DOHH2 (cell line): ENCODE results near the gene HELZ.

Experiments used
- H3F3A ChIP-seq: fragments of 200-600 bp; sonication (generic), shearing (Covaris generic); 2 replicates; pipeline ENCODE4 v1.6.0; 2016; ENCODE audit warnings: antibody characterized with exemption, mild to moderate bottlenecking; ENCODE audit not compliant: control insufficient read depth, insufficient read depth
- H3K27ac ChIP-seq: fragments of 200-600 bp; sonication (generic); 2 replicates; pipeline ENCODE4 v1.5.1; 2014; ENCODE audit warnings: low read depth, mild to moderate bottlenecking, low read length, moderate library complexity
- H3K27me3 ChIP-seq: fragments of 200-600 bp; sonication (generic); 2 replicates; pipeline ENCODE4 v1.6.1; 2014; ENCODE audit warnings: mild to moderate bottlenecking, low read length, mixed read lengths; ENCODE audit not compliant: control insufficient read depth
- H3K36me3 ChIP-seq: fragments of 200-600 bp; sonication (generic); 2 replicates; pipeline ENCODE4 v1.6.1; 2014; ENCODE audit warnings: mild to moderate bottlenecking, low read length, moderate library complexity, mixed read lengths; ENCODE audit not compliant: control insufficient read depth
- H3K4me1 ChIP-seq: fragments of 200-600 bp; sonication (generic); 2 replicates; pipeline ENCODE4 v1.6.1; 2014; ENCODE audit warnings: mild to moderate bottlenecking, low read length, mixed read lengths; ENCODE audit not compliant: control insufficient read depth
- H3K4me2 ChIP-seq: fragments of 200-600 bp; sonication (generic); 2 replicates; pipeline ENCODE4 v1.6.0; 2014; ENCODE audit warnings: mild to moderate bottlenecking, low read length, moderate library complexity
- H3K4me3 ChIP-seq: fragments of 200-600 bp; sonication (generic); 2 replicates; pipeline ENCODE4 v1.5.1; 2014; ENCODE audit warnings: mild to moderate bottlenecking, low read length, mixed read lengths
- H3K79me2 ChIP-seq: fragments of 200-600 bp; sonication (generic); 2 replicates; pipeline ENCODE4 v1.6.1; 2014; ENCODE audit warnings: mild to moderate bottlenecking, low read length, mixed read lengths; ENCODE audit not compliant: control insufficient read depth
- H3K9me2 ChIP-seq: fragments of 200-600 bp; sonication (generic); replicated peaks from 2 replicates; pipeline ENCODE4 v1.6.1; 2014; ENCODE audit warnings: mild to moderate bottlenecking, low read length, mixed read lengths; ENCODE audit not compliant: control insufficient read depth
- H3K9me3 ChIP-seq: fragments of 200-600 bp; sonication (generic); 2 replicates; pipeline ENCODE4 v1.6.1; 2014; ENCODE audit warnings: antibody characterized with exemption, low read length, mixed read lengths; ENCODE audit not compliant: control insufficient read depth, insufficient read depth
- H4K20me1 ChIP-seq: fragments of 200-600 bp; sonication (generic); 2 replicates; pipeline ENCODE4 v1.6.0; 2014; ENCODE audit warnings: low read depth, mild to moderate bottlenecking, antibody characterized with exemption, low read length, moderate library complexity; ENCODE audit not compliant: control insufficient read depth, insufficient read depth
- CTCF ChIP-seq: fragments of 200-600 bp; sonication (generic); IDR thresholded peaks from one replicate; pipeline ENCODE4 v1.5.1; 2014; ENCODE audit warnings: antibody characterized with exemption, mild to moderate bottlenecking, low read depth, low read length; ENCODE audit not compliant: poor library complexity, severe bottlenecking
- EZH2phosphoT487 ChIP-seq: fragments of 200-600 bp; sonication (generic); IDR thresholded peaks from 2 replicates; pipeline ENCODE4 v1.6.1; 2017; ENCODE audit warnings: borderline replicate concordance, mild to moderate bottlenecking, antibody characterized with exemption, low read length, moderate library complexity, mixed read lengths

The HELZ gene

GRCh38 chr17:67238991-67239390 lies 6.0 kb downstream of the HELZ start:
- no peak for TF ChIP-seq CTCF
- no peak for TF ChIP-seq EZH2phosphoT487

GRCh38 chr17:67232441-67232840 lies 12.6 kb downstream of the HELZ start:
- Histone ChIP-seq H3K4me3 (no peak overlapping the region), H4K20me1 (no peaks in the 10 kb centered on the region), H3K4me2 (no peak overlapping the region), H3K36me3 (peaks cover 49% of the 10 kb centered on the region), H3K9me2 (no peaks in the 10 kb centered on the region), H3K27me3 (no peaks in the 10 kb centered on the region), H3K9me3 (no peaks in the 10 kb centered on the region), H3F3A (no peaks in the 10 kb centered on the region), H3K79me2 (peaks cover 76% of the 10 kb centered on the region), H3K4me1 (no peaks in the 10 kb centered on the region), H3K27ac (no peak overlapping the region)
- TF ChIP-seq CTCF, result no peak
- TF ChIP-seq EZH2phosphoT487, result no peak

More at GRCh38 chr17:67238991-67239390, 6.0 kb downstream of the HELZ start:
- no peak overlapping the region for H3K4me2 ChIP-seq
- peaks cover 23% of the 10 kb centered on the region for H3K4me1 ChIP-seq
- H3K9me3 ChIP-seq, result no peaks in the 10 kb centered on the region
- no peak overlapping the region for H3K4me3 ChIP-seq
- H3K36me3 ChIP-seq, result peaks cover 71% of the 10 kb centered on the region
- peaks cover 77% of the 10 kb centered on the region for H3K79me2 ChIP-seq
- H3K27me3 ChIP-seq, result no peaks in the 10 kb centered on the region
- no peaks in the 10 kb centered on the region for H3K9me2 ChIP-seq
- H4K20me1 ChIP-seq, result peaks cover 13% of the 10 kb centered on the region
- H3F3A ChIP-seq, result peaks cover 5% of the 10 kb centered on the region; the same call in 1 of the 2 replicates
- H3K27ac ChIP-seq, result no peak overlapping the region

- no peaks in the 10 kb centered on the region for H3K27me3 ChIP-seq
- H4K20me1 ChIP-seq, result no peaks in the 10 kb centered on the region
- H3K36me3 ChIP-seq, result peaks cover 43% of the 10 kb centered on the region
- H3K9me3 ChIP-seq, result no peaks in the 10 kb centered on the region
- peaks cover 86% of the 10 kb centered on the region for H3K79me2 ChIP-seq
- no peak overlapping the region for H3K4me2 ChIP-seq
- TF ChIP-seq EZH2phosphoT487, result no peak
- no peak for TF ChIP-seq CTCF
- no peaks in the 10 kb centered on the region for H3K9me2 ChIP-seq
- H3K4me1 ChIP-seq, result no peaks in the 10 kb centered on the region
- H3F3A ChIP-seq, result no peaks in the 10 kb centered on the region
- H3K4me3 ChIP-seq, result no peak overlapping the region
- H3K27ac ChIP-seq, result no peak overlapping the region
Observed at GRCh38 chr17:67229109-67229955, 15.7 kb downstream of the HELZ start.
